NCI-H1436 (cell line): Measurements from ENCODE around the gene ADAMTS5.

ENCODE experiments used
- DNase-seq: peaks from one replicate; lab custom pipeline; 2025; lab: John Stamatoyannopoulos, UW

The ADAMTS5 gene

DNA sequence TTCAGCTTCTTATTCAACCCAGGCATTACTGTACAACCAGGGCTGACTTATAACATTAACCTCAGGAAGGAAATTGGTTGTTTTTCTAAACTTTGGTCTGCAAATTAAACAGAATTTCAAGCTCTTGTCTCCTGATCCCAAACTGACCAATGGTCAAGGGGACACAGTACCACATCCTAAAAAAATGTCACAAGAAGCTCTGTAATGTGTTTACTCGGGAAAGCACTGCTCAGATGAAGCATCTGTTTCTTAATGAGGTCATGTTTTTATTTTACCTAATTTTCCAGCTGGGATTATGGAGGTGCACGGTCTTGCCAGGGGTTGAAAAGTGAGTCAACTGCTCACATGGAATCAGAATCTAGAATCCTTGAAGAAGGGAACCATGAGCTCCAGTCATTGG lies 18.7 kb downstream of the ADAMTS5 start:
- DNase-seq: no peak

DNA sequence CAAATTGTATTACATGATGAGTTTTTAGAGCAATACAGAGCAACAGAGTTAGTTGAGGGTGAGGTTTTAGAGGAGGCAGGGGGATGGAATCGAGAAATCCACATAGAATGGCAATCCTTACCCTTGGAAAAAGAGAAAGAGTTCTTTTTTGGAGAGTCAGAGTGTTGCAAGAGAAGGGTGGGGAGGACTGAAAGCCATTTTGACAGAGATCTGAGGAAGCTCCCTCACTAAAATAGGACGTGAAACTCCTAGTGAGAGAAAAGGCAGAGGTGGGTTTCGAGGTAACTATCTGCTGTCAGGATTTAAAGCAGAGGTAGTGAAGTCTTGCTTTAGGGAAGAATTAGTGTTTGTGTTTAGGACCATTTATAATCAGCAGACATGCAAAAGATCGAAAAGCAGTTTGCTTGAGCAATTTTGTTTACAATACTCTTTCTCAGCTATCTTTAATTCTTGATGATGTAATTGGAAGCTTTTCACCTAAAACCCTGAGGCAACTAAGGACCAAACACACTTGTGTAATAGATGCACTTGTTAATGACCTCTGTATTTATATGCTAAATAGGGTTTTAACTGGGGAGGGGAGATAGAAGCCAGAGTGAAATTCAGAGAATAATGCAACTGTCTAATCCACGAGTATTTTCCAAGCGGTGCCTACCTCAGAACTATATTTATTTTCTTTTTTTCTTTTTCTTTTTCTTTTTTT lies 20.0 kb downstream of the ADAMTS5 start:
- DNase-seq: no peak

- DNase-seq: no peak
Measured at GRCh38 chr21:26945916-26946675, 20.8 kb downstream of the ADAMTS5 start.

DNA sequence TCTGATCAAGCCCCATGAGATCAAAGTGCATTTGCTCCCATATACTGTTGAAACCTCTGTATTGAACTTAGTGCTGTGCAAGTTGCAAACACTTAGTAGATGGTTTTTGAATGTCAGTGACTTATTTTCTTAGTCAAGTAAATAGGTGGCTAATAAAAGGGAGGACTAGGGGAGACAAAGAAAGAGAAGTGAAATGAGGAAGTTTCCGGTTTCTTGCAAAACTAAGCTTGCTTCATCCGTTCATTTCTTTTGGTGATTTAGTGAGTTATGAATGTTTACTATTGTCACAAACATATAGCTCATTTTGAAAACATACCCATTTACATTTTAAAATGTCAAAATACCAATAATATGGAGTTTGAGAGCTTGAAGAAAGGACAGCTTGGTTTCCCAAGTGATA lies 23.0 kb downstream of the ADAMTS5 start:
- no peak for DNase-seq

GRCh38 chr21:26941421-26941820 lies 25.5 kb downstream of the ADAMTS5 start:
- DNase-seq: no peak

DNA sequence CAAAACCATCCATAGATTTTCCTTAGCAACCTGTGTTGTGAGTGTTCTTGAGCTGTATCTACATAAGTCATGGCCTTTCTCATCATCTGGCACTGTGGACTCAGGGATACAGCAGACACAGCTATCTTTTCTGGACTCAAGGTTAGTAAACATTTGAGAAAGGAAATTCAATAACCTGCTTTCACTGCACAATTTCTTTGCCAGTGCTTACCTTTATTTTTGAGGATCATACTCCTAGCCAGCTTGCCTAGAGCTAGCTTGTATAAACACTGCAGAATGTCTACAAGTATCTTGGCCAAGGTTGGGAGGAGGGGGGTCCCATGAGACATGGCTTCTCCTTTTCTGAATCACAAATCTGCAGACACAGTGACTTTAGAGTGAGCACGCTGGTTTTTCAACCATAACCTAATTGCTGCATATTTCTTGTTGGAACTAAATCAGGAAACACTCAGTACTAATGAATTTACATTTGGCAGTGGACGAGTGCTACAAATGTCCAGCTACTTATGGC lies 27.2 kb downstream of the ADAMTS5 start:
- no peak for DNase-seq

DNA sequence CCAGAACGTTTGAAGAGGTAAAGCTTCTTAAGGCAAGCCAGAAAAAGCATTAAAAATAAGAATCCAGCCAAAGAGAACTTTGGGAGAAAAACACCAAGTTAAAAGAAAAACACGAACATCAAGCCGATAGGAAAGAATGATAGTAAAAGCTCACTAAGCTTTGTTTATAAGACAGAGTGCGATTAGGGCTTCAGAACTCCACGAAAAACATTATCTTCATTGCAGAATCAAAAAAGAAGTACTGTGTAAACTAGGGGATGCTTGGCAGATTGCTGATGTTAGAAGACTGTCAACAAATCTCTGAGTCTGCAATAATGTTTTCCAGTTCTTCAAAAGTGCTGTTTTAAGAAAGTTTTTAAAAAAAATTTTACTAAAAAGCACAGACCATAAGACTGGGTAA lies 30.2 kb downstream of the ADAMTS5 start:
- DNase-seq: no peak

DNA sequence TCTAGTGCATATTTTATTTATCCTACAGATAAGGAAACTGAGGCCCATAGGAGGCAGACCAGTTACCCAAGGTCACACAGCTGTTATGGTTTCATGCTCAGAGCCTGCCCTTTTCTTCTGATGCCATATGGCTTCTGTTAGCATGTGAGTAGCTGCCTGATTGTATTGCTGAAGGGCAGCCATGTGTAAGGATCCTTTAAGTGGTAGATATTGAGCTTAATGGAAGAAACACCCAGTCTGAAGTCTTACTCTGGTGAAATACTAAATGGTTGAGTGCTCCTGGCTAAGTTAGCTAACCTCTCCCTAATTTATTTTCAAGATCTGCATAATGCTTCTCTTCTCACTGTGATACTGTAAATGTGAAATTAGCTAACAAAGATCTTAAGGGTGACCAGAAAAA lies 30.9 kb downstream of the ADAMTS5 start:
- no peak for DNase-seq

- no peak for DNase-seq
Measured at GRCh38 chr21:26934383-26934782, 32.5 kb downstream of the ADAMTS5 start.

GRCh38 chr21:26933448-26933847 lies 33.4 kb downstream of the ADAMTS5 start:
- no peak for DNase-seq

DNA sequence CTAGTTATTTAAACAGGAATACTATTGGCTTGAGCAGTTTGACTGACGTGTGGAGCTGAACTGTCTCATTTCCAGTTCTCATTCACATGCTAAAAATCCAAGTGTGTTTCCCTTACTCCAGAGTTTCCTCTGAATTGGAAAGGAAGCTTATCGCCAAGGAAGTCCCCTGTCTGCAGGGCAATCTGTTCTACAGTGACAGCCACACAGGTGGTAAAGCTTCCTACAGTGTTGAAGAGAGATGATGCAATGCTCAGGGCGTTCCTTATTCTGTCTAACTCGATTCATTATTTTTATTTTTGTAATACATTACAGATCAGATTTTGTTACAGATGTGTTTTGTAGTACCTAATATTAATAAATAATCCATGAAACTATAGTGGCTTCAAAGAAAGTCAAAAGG lies 41.3 kb downstream of the ADAMTS5 start:
- DNase-seq: no peak

GRCh38 chr21:26925122-26925521 lies 41.8 kb downstream of the ADAMTS5 start:
- DNase-seq: no peak

DNA sequence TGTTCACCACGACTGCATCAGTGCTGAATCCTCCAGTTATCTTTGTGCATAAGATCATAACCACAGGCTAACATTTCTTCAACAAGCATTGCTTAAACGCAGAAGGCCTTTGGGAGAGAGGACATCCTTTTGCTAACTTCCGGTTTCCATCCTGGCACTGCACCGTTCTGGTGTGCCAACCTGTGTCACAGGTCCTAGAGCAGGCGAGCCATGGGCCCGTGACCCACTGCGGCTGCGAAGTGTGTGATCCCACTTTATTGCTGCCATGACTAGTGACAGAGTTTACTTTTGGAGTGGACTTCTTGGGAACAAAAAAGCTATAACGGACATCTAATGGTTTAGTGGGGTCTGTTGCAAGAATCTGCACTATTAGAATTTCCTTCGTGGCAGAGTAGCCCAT lies 42.9 kb downstream of the ADAMTS5 start:
- no peak for DNase-seq

GRCh38 chr21:26920055-26920454 lies 46.8 kb downstream of the ADAMTS5 start:
- no peak for DNase-seq

DNA sequence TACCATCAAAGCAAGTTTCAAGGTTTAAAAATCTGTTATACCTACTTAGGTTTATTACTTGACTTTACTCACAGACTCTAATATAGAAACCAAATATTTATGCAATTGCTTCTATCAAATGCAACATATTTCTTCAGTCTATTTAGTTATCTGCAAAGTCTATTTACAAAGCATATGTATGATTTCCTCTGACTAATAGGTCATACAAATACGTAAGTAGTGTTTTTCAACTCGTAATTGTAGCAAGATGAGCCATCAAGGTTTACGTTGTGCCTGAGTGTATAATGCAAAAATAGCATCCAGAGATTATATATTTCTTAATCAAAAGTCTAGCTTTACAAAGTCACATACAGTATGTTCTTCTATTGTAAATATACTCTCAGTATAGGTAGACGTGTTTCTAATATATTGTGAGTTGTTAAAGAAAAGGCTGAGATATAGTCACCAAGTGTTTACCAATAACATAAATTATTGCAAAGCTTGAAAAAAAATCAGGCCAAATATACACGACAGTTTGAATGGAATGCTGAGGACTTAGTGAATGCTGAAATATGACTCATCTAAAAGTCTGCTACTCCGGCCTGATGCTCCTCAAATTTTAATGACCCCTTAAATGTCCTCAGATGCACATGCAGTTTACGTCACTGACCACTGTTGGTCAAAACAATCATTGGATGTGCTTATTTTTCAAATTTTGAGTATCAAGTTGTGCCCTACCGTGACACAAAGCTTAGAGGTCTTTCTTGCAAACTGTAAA lies 48.4 kb downstream of the ADAMTS5 start:
- DNase-seq: no peak

GRCh38 chr21:26916799-26917198 lies 50.1 kb downstream of the ADAMTS5 start:
- DNase-seq: no peak

DNA sequence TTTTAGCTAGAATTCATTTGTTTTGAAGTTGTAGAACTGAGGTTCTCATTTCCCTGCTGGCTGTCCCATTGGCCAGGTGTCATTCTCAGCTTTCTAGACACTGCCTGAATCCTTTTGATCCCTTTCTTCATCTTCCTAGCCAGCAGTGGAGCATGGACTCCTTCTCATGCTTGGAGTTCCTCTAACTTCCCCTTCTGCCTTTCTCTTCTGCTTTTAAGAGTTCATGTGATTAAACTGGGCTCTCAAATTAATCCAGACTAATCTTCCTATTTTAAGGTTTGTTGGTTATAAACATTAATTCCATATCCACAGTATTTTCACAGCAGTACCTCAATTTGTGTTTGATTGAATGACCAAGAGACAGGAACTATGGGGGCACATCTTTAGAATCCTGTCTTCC lies 52.3 kb downstream of the ADAMTS5 start:
- no peak for DNase-seq

- no peak for DNase-seq
Measured at GRCh38 chr21:26912466-26912865, 54.4 kb downstream of the ADAMTS5 start.

DNA sequence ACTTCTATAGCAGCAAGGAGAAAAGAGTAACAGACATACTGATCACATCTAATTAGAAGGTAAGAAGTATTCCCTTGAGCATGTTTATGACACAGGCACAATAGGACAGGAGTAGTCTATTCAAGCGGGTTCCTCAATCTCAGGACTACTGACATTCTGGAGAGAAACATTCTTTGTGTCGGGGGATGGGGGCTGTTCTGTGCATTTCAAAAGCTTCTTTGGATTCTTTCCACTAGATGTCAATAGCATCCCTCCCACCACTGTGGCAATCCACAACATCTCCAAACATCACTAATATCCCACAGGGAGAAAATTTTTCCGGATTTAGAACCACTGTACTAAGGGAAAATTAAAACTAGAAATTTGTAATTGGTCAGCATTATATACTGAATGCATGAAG lies 56.9 kb downstream of the ADAMTS5 start:
- DNase-seq: no peak

- DNase-seq: no peak
Measured at GRCh38 chr21:26900980-26901379, 65.9 kb downstream of the ADAMTS5 start.

GRCh38 chr21:26892151-26892550 lies 74.7 kb downstream of the ADAMTS5 start:
- no peak for DNase-seq

- DNase-seq: no peak
Measured at GRCh38 chr21:26888931-26889330, 78.0 kb downstream of the ADAMTS5 start.

DNA sequence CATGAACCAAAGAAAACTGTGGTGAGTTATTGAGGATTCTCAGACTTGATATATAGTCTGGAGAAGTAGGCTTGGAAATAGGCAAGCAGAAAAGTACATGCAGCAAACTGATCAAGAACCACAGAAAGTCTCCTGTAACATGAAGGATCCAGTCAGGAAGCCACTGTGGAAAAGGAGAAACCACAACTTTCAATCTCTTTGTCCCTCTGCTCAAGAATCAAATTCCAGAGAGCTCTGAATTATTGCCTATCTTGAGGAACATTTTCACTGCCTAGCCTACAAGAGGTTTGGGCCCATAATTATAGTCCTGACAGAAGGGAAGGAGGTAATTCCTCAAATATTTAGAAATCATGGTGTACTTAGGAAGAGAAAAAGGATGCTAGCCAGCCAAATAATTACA lies 78.6 kb downstream of the ADAMTS5 start:
- DNase-seq: no peak
